GM18526 (cell line): ENCODE data around the gene TSPAN32.

ENCODE experiments used
- POLR2A ChIP-seq: IDR thresholded peaks from 3 replicates; pipeline ENCODE4 v1.6.1; 2011; ENCODE audit not compliant: insufficient read length; ENCODE audit errors: extremely low read depth

Gene TSPAN32

DNA sequence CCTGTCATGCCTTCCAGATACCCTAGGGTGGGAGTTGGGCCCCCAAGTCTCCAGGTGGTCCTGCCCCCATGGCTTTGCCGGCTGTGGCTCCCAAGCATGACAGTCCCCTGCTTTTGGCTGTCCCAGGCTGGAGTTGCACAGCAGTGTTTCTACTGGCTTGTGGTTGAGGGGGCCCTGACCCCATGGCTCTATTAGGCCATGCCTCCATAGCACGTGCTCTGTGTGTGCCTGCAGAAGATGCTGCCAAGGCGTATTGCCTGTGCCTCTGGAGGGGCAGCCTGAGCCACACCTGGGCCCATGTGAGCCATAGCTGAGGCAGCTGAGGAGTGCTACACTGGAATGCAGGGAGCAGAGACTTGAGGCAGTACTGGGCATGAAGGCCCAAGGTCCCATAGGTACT, 49.9 kb downstream of the TSPAN32 start:
- TF ChIP-seq POLR2A: no peak

DNA sequence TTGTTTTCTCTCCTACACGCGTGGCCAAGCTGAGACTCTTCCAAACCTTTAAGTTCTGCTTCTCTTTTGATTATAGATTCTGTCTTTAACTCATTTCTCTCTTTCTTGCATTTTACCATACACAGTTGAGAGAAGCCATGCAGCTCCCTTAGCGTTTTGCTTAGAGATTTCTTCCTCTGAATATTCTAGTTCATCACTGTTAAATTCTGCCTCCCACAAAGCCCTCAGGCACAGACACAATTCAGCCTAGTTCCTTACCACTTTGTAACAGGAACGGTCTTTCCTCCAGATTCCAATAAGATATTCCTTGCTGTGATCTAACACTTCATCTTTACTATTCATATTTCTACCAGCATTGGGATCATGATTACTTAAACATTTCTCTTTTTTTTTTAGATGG, 50.6 kb downstream of the TSPAN32 start:
- no peak for TF ChIP-seq POLR2A

DNA sequence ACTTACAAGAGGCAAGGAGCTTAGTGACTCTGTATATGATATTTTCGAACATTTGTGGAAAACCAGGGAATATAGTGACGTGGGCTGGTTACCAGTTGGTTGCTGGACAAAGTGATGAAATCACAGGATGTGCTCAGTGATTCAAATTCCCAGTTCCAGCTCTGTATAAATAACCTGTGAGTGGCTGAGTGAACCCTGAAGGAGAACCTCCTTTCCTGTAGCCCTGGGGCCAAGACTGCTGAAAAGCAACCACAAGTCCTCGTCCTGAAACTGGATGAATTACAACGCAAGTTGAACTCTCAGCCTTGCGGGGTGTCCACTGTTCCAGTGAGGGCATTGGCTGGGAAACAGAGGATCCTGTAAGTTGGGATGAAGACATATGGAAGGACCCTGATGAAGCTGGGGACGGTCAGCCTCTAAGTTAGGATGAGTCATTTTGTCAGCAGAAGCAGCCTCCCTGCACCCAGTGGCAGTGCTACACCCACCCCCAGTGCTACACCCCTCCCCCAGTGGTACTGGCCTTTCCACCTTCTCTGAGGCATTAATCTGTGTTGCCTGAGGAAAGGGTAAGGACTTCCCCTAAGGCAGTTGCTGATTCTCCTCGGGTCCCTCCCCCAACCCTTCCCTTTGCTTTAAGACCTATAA, 53.3 kb downstream of the TSPAN32 start:
- no peak for TF ChIP-seq POLR2A

GRCh38 chr11:2357246-2357645, 55.4 kb downstream of the TSPAN32 start:
- no peak for TF ChIP-seq POLR2A

GRCh38 chr11:2358754-2359442, 57.1 kb downstream of the TSPAN32 start:
- TF ChIP-seq POLR2A: no peak

DNA sequence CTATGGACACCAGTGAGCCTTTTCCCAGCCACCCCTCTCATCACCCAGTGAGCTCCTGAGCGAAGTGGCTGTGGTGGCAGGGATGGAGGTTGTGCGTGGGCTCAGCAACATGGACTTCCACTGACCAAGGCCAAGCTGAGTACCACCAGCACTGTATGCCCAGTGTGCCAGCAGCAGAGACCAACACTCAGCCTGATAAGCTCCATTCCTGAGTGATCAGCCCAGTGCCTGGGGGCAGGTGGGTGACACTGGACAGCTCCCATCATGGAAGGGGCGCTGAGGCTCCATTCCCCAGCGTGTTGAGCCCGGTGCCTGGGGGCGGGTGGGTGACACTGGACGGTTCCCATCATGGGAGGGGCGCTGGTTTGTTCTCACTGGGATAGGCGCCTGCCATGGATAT, 57.7 kb downstream of the TSPAN32 start:
- TF ChIP-seq POLR2A: no peak

DNA sequence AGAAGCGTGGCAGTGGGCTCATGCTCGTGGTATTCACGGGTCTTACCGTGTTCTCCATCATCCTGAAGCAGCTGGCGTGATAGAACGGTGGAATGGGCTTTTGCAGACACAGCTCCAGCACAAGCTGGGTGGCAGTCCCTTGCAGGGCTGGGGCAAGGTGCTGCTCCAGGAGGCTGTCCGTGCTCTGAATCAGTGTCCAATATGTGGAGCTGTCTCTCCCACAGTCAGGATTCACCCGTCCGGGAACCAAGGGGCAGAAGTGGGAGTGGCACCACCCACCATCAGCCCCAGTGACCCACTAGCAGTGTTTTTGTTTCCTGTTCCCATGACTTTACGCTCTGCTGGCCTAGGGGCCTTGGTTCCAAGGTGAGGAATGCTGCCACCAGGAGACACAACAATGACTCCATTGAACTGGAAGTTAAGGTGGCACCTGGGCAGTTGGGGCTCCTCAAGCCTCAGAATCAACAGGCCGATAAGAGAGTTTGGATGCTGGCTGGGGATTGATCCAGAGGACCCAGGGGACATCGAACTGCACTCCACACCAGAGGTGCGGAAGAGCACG, 58.3 kb downstream of the TSPAN32 start:
- no peak for TF ChIP-seq POLR2A

- TF ChIP-seq POLR2A: no peak
These were observed 59.8 kb downstream of the TSPAN32 start for GRCh38 chr11:2361565-2361964.

GRCh38 chr11:2362414-2362813, 60.6 kb downstream of the TSPAN32 start:
- no peak for TF ChIP-seq POLR2A

DNA sequence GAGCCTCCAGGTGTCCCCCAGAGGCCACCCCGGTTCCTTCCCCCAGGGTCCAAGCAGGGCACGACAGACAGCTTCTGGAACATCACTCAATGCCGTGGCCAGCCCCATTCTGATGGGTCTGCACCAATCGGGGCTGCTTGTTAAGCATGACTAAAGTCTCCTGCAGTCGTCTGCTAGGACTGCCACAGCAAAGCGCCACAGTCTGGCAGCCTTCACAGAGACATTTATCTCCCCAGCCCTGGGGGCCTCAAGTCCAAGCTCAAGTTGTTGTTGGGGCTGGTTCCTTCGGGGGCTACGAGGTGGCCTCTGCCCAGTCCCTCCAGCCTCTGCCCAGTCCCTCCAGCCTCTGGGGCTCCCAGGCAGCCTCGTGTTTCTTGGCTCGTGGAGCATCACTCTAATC, 61.3 kb downstream of the TSPAN32 start:
- TF ChIP-seq POLR2A: no peak

GRCh38 chr11:2363577-2364370, 62.0 kb downstream of the TSPAN32 start:
- TF ChIP-seq POLR2A: no peak

GRCh38 chr11:2365571-2366210, 63.9 kb downstream of the TSPAN32 start:
- TF ChIP-seq POLR2A: no peak

DNA sequence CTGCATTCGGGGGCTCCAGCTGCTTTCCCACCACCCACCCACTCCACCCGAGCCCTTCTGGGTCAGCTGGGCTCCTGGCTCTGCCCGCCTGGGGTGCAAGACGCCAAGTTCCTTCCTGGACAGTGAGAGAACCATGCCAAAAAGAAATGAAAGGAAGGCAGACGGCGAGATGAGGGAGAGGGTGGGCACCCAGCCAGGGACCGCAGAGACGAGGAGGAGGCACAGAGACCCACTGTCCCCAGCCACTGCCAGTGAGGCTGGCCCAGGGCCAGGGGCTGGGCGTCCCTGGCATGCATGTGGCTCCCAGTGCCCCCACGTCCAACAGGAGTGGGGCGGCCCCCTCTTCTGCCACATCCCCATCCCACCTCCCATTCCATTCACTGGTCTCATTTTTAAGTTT, 64.5 kb downstream of the TSPAN32 start:
- no peak for TF ChIP-seq POLR2A

- TF ChIP-seq POLR2A: no peak
These were observed 64.9 kb downstream of the TSPAN32 start for GRCh38 chr11:2366733-2367132.
